Parathyroid adenoma (tissue), 2 donors: ENCODE results near the gene RMRP.

Source experiments
- H2AFZ ChIP-seq: fragments of 300-600 bp; sonication (generic); one replicate; pipeline ENCODE4 v1.7.0; 2017; ENCODE audit warnings: antibody characterized with exemption, mild to moderate bottlenecking
- H3K27ac ChIP-seq: fragments of 300-600 bp; sonication (generic); one replicate; pipeline ENCODE4 v1.7.0; 2017
- H3K27me3 ChIP-seq: fragments of 300-600 bp; sonication (generic); one replicate; pipeline ENCODE4 v1.7.0; 2017; ENCODE audit warnings: low read length; ENCODE audit not compliant: control insufficient read depth, insufficient read depth
- H3K36me3 ChIP-seq: fragments of 300-600 bp; sonication (generic); one replicate; pipeline ENCODE4 v1.7.0; 2017; ENCODE audit warnings: low read length; ENCODE audit not compliant: control insufficient read depth, insufficient read depth
- H3K4me1 ChIP-seq: fragments of 300-600 bp; sonication (generic); one replicate; pipeline ENCODE4 v1.7.0; 2017; ENCODE audit warnings: control low read depth
- H3K4me2 ChIP-seq: fragments of 300-600 bp; sonication (generic); one replicate; pipeline ENCODE4 v1.7.0; 2017; ENCODE audit warnings: low read length
- H3K4me3 ChIP-seq: fragments of 300-600 bp; sonication (generic); one replicate; pipeline ENCODE4 v1.7.0; 2017; ENCODE audit warnings: low read depth, low read length
- H3K79me2 ChIP-seq: fragments of 300-600 bp; sonication (generic); one replicate; pipeline ENCODE4 v1.7.0; 2017; ENCODE audit warnings: control low read depth
- H3K9ac ChIP-seq: fragments of 300-600 bp; sonication (generic); one replicate; pipeline ENCODE4 v1.7.0; 2017; ENCODE audit warnings: mild to moderate bottlenecking
- H3K9me3 ChIP-seq: fragments of 300-600 bp; sonication (generic); one replicate; pipeline ENCODE4 v1.7.0; 2017; ENCODE audit warnings: low read length; ENCODE audit not compliant: control insufficient read depth
- TF ChIP-seq, protein P1 (sequence below): fragments of 300-600 bp; sonication (generic); IDR thresholded peaks from one replicate; pipeline ENCODE4 v1.7.0; 2017; ENCODE audit warnings: antibody characterized with exemption, mild to moderate bottlenecking
- donor health status: primary hyperparathyroidism.

The RMRP gene

DNA sequence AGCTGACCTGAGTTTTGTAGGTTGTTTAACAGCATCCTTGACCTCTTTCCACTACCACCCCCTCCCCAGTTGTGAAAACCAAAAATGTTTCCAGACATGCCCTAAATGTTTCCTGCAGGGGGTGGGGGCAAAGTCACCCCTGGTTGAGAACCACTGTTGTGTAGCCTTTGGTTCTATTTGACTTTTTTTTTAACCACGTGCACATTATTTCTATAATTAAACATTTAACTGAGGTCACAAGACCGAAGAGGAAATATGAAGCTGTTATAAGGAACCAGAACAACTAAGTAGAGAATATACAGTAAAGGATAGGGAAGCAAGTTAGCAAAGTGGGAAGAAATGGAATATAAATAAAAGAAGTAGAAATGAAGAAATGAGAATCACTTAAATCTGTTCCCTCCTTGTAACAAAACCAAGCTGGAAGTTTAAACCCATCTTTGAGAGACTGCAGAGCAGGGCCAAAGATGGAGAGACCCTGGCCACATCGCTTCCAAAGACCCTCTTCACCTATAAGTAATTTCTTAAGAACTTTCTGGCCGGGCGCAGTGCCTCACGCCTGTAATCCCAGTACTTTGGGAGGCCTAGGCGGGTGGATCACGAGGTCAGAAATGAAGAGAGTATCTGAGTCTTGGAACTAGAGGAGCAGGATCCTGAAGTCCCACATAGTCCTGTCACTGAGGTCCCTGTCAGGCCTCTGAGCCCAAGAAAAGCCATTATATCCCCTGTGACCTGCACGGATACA lies 21.5 kb downstream of the RMRP start:
- Histone ChIP-seq H3K9me3 (no peaks in the 10 kb centered on the region), H3K27ac (no peak overlapping the region), H3K4me3 (no peak overlapping the region), H3K9ac (no peak overlapping the region), H3K79me2 (no peaks in the 10 kb centered on the region), H2AFZ (no peak overlapping the region), H3K36me3 (no peaks in the 10 kb centered on the region), H3K4me1 (no peaks in the 10 kb centered on the region), H3K27me3 (no peaks in the 10 kb centered on the region), H3K4me2 (no peak overlapping the region)
- TF ChIP-seq, protein P1, sequence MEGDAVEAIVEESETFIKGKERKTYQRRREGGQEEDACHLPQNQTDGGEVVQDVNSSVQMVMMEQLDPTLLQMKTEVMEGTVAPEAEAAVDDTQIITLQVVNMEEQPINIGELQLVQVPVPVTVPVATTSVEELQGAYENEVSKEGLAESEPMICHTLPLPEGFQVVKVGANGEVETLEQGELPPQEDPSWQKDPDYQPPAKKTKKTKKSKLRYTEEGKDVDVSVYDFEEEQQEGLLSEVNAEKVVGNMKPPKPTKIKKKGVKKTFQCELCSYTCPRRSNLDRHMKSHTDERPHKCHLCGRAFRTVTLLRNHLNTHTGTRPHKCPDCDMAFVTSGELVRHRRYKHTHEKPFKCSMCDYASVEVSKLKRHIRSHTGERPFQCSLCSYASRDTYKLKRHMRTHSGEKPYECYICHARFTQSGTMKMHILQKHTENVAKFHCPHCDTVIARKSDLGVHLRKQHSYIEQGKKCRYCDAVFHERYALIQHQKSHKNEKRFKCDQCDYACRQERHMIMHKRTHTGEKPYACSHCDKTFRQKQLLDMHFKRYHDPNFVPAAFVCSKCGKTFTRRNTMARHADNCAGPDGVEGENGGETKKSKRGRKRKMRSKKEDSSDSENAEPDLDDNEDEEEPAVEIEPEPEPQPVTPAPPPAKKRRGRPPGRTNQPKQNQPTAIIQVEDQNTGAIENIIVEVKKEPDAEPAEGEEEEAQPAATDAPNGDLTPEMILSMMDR, result no peak

DNA sequence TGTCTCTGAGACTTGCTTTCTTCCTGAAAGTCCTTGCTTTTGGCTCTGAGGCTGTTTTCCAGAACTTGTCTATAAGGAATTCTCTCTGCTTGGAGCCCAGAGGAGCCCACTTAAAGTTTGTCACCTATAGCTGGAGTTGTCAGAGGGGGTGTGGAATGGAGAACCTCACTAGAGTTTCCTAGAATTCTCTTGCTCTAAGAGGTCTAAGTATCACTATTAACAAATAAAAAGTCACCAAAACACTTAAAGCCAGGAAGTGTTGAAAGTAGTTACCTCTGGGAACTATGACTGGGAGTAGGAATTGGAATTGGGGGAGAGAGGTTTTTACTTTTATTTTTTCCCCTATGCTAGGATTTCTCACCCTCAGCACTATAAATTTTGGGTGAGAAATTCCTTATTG lies 22.1 kb downstream of the RMRP start:
- H3K4me3 ChIP-seq, result no peak overlapping the region
- no peak overlapping the region for H3K9ac ChIP-seq
- no peaks in the 10 kb centered on the region for H3K79me2 ChIP-seq
- H3K36me3 ChIP-seq, result no peaks in the 10 kb centered on the region
- no peak overlapping the region for H3K27ac ChIP-seq
- H2AFZ ChIP-seq, result no peak overlapping the region
- no peaks in the 10 kb centered on the region for H3K4me1 ChIP-seq
- H3K9me3 ChIP-seq, result no peaks in the 10 kb centered on the region
- no peak overlapping the region for H3K4me2 ChIP-seq
- TF ChIP-seq, protein P1, result no peak
- H3K27me3 ChIP-seq, result no peaks in the 10 kb centered on the region

DNA sequence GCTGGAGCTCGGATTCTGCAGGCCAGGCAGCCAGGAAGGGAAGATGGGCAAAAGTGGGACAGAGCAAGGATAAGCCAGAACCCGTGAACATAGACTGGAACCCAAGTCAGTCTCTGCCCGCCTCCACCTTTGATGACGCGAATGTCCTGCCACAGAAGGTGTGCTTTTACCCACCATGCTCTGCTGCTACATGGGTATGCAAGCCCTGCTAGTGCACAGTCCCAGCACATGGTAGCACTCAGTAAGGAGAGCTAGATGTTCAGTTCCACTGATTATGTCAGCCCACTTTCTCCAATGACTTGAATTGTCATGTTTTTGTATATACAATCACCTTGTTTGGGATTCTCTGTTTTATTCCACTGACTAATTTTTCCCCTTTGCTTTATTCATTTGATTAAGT lies 28.2 kb downstream of the RMRP start:
- H3K4me2 ChIP-seq, result no peak overlapping the region
- H3K27ac ChIP-seq, result no peak overlapping the region
- no peaks in the 10 kb centered on the region for H3K36me3 ChIP-seq
- no peak overlapping the region for H3K4me3 ChIP-seq
- H3K9ac ChIP-seq, result no peak overlapping the region
- no peaks in the 10 kb centered on the region for H3K9me3 ChIP-seq
- TF ChIP-seq, protein P1, result no peak
- H3K79me2 ChIP-seq, result no peaks in the 10 kb centered on the region
- no peak overlapping the region for H2AFZ ChIP-seq
- H3K4me1 ChIP-seq, result no peaks in the 10 kb centered on the region
- H3K27me3 ChIP-seq, result no peaks in the 10 kb centered on the region

DNA sequence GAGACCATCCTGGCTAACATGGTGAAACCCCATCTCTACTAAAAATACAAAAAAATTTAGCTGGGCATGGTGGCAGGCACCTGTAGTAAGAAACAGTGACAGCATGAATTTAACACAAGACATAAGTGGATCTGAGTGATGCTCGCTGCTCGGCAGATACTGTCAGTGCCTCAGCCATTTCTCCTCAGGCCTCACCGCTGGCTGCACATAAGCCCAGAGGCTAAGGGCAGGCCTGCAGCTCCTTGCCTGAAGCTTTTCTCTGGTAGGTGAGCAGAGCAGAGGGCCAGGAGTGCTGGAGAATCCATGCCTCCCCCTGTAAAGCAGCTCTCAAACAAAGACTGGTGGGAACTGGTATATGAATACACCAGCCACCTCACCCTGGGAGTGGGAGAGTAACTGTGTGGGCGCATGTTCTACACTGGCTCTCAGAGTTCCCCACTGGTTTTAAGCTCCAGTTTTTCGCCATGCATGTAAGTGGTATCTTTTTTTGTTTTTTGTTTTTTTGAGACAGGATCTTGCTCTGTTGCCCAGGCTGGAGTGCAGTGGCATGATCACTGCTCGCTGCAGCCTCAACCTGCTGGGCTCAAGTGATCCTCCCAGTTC lies 29.3 kb downstream of the RMRP start:
- H3K27ac ChIP-seq, result no peak overlapping the region
- no peaks in the 10 kb centered on the region for H3K36me3 ChIP-seq
- no peaks in the 10 kb centered on the region for H3K27me3 ChIP-seq
- H3K9ac ChIP-seq, result no peak overlapping the region
- H3K9me3 ChIP-seq, result no peaks in the 10 kb centered on the region
- TF ChIP-seq, protein P1, result no peak
- H2AFZ ChIP-seq, result no peak overlapping the region
- no peaks in the 10 kb centered on the region for H3K79me2 ChIP-seq
- no peak overlapping the region for H3K4me3 ChIP-seq
- H3K4me2 ChIP-seq, result no peak overlapping the region
- no peaks in the 10 kb centered on the region for H3K4me1 ChIP-seq

DNA sequence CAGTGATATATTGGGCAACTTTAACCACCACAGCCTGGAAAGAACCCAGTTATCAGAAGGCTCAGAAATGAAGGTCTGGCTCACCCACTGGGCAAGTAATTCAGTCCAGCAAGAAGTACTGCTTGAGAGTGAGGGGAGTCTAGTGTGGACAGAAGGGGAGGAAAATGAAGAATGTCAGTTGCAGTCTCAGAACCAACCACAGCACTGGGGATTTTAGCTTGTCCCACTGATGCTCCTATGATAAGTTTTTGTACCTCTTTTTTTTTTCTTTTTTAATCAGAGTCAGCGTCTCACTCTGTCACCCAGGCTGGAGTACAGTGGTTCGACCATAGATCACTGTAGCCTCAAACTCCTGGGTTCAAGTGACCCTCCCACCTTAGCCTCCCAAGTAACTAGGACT lies 30.2 kb downstream of the RMRP start:
- H3K27ac ChIP-seq, result no peak overlapping the region
- H3K27me3 ChIP-seq, result no peaks in the 10 kb centered on the region
- H3K9ac ChIP-seq, result no peak overlapping the region
- H3K79me2 ChIP-seq, result no peaks in the 10 kb centered on the region
- no peaks in the 10 kb centered on the region for H3K4me1 ChIP-seq
- H3K4me2 ChIP-seq, result no peak overlapping the region
- H3K36me3 ChIP-seq, result no peaks in the 10 kb centered on the region
- TF ChIP-seq, protein P1, result no peak
- H3K9me3 ChIP-seq, result no peaks in the 10 kb centered on the region
- no peak overlapping the region for H2AFZ ChIP-seq
- H3K4me3 ChIP-seq, result no peak overlapping the region
